Glomerular visceral epithelial cell (primary cell): ENCODE data around the gene ASCC2.

Experiments used
- DNase-seq: peaks from one replicate; pipeline ENCODE4 v3.0.0-alpha.2; 2016; ENCODE audit errors: extremely low spot score

ASCC2 gene

DNA sequence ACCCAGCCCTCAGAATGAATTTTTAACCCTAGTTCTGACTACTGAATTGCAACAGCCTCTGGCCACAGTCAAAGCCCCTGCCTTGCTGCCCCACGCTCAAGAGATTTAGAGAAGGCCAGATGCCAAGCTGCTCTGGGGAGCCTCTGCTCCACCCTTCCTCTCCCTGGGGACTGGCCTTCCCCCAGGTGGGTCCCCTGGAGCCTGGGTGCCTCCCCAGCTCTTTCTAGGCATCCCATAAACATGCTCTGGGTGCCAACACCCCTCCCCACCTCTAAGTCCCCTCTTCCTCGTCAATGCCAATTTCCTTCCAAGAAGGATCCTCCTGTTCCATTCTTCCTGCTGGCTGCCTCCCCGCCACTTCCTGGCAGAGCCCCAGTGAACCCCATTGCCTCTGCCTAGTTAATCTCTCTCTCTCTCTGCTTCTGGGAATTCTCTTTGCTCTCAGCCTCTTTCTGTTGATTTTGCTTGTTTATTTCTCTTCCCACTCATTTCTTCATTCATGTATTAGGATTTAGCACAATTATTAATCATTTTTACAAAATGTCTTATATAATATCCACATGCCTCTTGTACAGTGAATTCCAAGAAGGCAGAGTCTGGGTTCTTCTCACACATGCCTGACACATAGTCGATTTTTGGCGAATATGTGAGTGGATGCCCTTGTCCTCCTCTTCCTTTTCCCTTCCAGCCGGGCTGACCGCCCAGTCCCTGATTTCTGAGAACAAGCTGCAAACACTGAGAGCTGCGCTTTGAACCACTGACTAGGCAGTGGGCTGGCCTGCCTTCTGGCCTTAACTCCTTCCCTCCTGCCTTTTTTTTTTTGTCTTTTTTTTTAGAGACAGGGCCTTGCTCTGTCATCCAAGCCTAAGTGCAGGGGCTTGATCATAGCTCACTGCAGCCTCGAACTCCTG, 53.4 kb downstream of the ASCC2 start:
- DNase-seq, result no peak

DNA sequence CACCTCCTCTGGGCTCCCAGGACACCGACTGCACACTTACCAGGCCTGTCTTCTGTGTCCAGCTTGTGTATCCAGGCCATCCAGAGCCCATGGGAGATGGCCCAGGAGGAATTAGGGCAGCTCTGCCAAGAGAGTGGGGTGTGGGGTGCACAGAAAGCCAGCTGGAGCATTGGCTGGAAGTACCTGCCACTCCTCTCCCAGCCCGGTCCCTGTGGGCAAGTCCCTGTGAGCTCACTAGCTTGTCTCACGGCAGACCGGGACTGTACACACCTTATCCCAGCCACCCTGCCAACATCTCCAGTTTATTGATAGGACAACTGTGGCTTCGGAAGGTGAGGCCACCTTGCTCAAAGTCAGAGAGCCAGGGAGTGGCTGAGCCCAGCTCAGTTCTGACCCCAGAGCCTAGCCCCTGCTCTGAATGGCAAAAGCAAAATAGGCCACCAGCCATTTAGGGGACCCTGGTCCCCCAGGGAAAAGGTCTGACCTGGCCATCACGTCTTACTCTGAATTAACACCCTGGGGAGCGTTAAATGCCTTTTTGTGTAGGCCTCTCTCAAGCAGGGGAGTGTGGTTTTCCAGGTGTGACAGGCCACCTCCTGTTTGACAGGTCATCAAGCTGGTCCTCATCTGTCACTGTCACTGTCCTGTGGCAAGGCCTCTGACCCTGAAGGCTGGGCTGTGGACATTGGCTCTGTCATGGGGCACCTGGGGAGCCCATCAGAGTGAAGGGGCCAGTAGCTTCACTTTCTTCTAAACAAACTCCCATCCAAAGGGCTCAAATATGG, 55.8 kb downstream of the ASCC2 start:
- peak; percentile 56 for DNase-seq

DNA sequence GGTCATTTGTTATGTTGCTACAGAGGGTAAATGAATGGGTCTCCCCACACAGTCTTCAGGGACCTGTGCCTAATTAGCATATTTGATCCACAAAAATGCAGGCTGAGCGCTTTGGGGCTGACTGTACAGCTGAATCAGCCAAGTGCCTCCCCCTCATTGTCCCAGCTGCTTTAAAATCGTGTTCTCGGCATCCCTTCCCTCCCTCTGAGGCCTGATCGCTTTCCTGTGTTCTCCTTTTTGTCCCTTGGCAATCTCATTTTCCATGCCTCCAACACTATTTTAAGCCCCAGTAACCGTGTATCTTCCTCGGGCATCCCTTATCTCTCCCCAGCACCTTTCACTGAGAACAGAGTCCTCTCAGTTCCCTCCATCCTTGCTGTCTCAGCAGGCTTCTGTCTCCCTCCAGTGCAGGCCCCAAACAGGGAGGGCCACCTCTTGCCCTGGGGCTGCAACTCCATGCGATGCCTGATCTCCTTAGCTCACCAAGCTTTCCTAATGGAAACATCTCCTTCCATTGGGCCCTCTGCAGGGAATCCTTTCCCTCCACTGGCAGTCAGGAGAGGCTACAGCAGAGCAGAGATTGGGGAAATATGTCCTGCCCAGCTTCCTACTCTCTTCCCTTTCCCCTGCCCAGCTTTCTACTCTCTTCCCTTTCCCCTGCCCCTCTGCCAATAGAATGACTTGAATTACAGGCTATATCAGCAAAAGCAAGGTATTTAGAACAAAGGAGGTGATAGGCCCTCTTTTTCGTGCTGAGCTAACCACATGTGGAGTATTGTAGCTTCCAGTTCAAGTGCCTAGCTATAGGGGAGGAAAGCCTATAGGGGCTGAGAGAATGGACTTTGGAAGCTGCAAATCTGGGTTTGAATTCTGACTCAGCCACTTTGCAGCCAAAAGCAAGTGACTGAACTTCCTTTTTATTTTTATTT, 57.1 kb downstream of the ASCC2 start:
- DNase-seq, result peak; percentile 79

DNA sequence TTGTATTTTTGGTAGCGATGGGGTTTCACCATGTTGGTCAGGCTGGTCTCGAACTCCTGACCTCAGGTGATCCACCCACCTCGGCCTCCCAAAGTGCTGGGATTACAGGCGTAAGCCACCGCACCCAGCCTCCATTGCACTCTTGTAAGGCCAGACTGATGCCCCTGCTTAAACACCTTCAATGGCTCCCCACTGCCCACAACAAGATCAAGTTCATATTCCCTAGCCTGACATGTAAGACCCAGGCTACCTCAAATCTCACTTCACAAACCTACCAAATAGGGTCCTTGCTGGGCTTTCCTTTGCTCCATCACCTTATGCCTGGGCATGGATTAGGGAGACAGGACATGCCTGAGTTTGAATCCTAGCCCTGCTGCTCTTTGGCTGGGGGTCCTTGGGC, 57.9 kb downstream of the ASCC2 start:
- no peak for DNase-seq

DNA sequence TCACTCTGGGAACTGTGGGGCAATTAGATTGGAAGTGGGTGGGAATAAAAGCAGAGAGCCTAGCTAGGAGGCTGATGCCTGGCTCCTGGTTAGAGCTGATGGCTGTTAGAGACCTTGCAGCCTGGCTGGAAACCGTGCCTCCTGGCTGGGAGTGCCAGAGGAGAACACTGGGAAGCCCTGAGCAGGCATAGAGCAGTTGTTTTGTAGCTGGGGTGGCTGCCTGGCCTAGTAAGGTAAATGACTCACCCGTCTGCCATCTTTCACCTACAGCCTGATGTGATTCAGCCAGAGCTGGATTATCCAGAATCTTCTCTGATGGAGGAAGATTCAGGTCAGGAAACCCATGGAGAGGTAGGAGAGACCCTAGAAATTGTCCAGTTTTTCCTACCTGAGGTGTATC, 64.8 kb downstream of the ASCC2 start:
- peak; percentile 62 for DNase-seq

DNA sequence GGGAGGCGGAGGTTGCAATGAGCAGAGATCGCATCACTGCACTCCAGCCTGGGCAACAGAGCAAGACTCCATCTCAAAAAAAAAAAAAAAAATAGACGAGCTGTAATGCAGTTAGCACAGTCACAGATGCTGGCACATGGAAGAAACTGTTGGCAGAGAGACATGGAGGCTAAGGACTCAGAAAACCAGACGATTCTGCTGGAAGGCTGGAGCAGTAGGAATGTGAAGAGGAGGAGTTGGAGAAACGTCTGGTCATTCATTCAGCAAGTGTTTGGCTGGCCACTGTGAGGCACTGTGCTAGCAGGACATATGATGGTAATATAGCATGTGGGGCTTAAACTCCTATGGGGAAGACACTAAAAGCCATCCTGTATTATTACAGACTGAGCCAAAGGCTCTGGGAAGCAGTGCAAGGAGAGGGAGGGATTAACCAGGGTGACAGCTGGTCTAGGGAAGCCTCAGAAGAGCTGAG, 65.9 kb downstream of the ASCC2 start:
- DNase-seq, result peak; percentile 21

DNA sequence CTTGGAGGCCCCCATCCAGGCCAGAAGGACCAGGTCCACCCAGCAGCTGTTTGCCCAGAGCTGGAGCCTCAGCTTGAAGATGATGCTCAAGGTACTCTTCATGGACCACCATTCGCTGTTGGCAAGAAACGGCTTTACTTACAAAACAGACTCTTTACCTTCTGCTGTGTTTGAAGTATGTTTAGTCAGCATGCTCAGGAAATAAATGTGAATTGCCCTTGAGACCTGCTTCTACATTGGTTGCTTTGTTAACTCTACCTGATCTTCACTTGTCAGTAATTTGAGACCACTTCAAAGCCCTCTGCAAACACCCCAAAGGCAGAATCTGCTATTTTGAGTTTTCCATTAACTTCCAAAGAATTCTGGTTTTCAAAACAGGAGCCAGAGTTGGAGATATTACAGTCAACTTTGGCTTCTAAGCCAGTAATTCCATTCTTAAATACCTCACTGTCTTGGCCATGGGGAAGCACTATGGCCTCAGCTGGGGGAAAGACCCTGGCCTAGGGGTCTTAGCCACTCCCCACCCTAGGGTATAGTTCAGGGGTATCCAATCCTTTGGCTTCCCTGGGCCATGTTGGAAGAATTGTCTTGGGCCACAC, 68.3 kb downstream of the ASCC2 start:
- no peak for DNase-seq

DNA sequence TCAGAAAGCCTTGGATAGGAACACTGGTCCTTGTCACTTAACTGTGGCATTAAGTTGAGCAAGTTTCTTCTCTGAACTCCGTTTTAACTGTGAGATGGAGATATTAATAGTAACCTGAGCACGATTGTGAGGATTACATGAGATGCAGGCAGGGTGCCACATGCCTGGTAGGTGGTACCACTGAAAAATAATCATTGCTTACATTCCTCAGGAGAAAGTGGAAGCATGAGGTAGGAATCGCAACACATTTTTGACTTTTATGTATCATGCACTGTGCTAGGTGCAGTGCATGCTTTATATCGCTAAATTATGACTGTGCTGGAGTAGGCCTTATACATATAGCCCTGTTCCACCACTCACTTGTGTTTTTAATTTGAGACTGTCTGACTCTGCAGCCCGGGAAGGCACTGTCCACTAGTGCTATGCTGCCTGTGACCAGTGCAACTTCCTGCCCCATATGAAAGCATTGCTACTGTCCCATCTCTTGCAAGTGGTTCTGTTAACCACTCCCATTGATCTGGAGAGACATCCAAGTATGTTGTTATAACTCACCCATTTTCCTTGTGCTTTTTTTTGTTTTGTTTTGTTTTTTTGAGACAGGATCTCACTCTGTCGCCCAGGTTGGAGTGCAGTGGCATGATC, 69.9 kb downstream of the ASCC2 start:
- no peak for DNase-seq

DNA sequence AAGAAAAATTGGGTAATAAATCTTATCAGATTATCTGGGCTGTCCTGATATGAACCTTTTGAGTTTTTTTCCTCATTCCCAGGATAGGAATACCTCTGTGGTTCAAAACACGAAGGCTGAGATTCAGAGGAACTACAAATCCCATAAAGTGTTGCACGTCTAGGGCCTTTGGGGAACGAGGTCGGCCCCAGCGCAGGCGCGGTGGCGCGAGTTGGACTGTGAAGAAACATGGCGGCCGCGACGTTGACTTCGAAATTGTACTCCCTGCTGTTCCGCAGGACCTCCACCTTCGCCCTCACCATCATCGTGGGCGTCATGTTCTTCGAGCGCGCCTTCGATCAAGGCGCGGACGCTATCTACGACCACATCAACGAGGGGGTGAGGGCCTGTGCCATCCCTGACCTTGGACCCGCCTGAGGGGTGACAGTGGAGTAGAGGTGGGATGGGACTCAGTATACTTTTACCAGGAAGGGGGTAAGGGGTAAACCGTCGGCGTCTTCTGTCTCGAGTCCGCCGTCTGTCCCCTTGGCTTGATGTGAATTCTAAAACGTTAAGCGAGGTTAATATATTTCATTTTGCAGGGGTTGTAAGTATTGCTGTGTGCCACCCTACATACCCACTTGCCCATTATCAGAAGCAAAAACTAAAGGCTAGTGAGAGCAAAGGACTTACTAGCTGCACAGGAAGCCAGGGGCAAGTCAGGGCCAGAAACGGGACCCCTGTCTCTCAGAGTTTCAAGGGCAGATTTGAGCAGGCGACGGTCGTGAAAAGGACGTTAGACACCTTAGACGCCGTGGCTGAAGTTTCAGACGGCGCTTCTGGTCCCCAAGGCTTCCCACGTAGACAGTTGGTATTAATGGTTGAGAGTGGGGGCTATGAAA, 70.7 kb downstream of the ASCC2 start, which contains the start of gene UQCR10:
UQCR10 (plus strand) TSS at position 199 of the 881 bp plus-strand sequence; CDS start at position 229, 30 bp downstream.
- DNase-seq, result peak; percentile 86

DNA sequence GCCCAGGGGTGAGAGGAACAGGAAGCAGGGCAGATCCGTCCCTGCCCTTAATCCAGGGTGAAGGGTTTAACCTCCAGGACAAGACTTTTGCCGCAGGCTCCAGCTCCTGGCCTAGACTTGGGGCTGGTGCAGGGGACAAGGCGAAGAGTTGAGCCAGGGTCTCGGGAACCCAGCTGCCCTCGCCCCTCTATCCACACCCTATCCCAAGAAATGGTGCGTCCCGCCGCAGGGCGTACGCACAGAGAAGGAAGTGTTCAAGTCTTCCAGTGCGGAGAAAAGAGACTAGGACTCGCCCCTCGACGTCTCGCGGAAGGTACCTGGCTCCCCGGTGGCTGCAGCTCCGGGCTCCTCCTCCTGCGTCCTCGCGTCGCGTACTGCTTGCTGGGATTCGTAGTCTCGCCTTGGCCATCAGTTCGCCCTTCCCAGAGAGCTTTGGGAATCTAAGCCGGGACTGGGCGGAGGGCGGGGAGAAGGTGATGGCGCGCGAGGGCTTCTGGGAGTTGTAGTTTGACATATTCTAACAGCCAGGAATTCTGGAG, 71.4 kb downstream of the ASCC2 start, which contains the start of gene ZMAT5:
ZMAT5 (minus strand) TSS at position 376 of the 539 bp plus-strand sequence. CDS start 18,463 bp downstream, outside the sequence.
- DNase-seq, result peak; percentile 96

DNA sequence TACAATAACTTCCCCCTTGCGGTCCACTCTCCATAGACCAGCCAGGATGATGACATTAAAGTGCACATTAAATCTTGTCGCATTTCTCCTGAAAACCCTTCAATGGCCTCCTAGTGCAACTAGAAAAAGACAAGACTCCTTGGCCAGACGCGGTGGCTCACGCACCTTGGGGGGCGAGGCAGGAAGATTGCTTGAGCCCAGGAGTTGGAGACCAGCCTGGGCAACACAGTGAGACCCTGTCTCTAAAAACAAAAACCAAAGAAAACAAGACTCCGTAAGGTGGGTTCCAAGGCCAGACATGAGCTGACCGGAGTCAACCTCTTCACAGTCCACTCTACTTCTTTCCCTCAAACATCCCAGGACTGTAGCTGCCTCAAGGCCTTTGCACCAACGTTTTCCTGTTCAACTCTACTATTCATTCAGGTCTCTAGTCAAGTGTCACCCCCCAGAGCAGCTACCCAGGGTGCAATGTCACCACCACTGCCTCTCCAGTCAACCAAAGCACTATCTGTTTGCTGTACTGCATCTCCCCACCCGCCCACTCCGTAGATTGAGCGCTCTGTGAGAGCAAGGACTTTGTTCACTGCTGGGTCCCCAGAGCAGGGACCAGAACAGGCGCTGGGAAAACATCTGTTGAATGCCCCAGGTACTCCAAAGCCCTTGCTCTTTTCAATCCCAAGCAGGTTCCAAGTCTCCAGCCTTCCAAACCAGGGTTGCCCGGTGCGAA, 72.0 kb downstream of the ASCC2 start:
- no peak for DNase-seq

DNA sequence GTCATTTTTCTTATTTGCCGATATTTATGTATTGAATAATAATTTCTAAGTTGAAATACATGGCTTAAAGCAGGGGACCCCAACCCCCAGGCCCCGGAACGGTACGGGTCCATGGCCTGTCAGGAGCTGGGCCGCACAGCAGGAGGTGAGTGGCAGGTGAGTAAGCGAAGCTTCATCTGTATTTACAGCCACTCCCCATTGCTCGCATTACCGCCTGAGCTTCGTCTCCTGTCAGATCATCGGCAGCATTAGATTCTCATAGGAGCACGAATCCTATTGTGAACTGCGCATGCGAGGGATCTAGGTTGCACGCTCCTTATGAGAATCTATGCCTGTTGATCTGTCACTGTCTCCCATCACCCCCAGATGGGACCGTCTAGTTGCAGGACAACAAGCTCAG, 75.8 kb downstream of the ASCC2 start:
- DNase-seq, result no peak

DNA sequence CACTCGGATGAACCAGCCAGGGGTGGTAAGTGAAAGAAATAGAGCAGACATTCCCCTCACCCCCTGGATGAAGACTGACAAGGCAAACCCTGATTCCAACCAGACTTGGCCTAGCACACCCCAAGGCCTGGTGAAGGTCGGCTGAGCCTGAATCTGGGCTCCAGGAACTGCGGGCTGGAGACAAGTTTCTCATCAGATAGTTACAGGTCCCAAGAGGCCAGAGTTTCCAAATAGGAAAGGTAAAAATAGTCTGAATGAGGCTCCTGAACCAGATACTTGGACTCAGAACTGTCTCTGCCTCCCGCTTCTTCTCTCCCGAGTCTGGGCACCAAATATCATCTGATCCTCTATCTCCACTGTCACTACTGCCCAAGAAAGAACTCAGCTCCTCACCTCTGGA, 79.1 kb downstream of the ASCC2 start:
- DNase-seq, result no peak

DNA sequence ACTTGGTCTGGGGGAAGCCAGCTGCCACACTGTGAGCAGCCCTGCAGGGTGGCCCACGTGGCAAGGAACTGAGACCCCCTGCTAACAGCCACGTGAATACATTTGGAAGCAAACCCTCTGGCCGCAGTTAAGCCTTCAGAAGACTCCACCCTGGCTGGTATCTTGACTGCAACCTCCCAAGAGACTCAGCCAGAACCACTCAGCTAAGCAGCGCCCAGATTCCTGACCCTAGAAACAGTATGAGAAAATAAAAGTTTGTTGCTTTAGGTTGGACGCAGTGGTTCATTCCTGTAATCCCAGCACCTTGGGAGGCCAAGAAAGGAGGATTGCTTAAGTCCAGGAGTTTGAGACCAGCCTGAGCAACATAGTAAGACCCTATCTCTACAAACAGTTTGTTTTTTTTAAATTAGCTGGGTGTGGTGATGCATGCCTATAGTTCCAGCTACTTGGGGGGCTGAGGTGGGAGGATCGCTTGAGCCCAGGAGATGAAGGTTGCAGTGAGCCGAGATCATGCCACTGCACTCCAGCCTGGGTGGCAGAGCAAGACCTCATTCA, 79.9 kb downstream of the ASCC2 start:
- DNase-seq, result no peak

DNA sequence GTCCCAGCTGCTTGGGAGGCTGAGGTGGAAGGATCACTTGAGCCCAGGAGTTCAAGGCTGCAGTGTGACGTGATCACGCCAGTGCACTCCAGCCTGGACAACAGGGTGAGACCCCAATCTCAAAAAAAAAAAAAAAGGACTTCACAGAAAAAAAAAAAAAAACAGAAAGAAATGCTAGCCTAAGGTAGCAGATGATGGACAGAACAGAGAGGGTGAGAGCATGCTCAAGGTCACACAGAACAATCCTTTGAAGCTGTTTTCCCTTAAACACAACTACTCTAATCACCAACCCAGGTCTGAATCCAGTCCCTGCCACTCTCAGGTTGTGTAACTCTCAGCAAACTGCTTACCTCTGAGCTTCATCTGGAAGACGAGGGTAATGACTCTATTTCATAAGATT, 81.0 kb downstream of the ASCC2 start:
- no peak for DNase-seq

DNA sequence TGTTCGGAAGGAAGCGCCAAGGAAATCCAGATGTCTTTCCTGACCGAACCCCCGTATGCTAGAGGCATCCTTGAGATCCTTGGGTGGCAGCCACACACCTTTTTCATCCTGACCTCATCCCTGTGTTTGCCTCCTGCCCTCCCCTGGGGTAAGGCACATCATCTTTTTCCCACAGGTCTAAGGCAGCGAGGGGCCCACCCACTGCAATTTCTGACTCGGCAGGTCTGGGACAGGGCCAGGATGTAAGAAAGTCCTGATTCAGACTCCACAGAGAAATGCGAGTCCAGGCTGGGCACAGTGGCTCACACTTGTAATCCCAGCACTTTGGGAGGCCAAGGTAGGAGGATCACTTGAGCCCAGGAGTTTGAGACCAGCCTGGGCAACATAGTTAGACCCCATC, 81.7 kb downstream of the ASCC2 start:
- DNase-seq, result no peak

DNA sequence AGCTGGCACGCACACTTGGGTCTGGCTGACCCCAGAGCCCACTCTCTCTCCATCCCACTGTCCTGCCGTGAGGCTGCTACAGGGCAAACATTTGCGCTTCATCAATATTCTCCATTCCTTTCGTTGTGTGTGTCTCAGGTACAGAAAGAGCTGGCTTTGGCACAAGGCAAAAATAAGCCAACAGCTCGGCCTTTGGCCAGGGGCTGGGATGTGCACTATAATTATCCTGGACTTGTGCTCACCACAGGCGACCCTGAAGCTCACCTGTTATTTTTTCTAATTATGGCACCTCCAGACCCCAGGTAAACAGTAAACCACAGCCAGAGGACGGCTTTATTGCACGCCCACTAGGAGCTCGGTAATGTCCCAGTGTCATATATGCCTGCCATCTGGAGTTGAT, 82.2 kb downstream of the ASCC2 start:
- DNase-seq, result no peak
